HG03354 (cell line): ENCODE measurements around the gene CIDEB.

Experiments used
- ATAC-seq: cut with Tn5 transposase; IDR thresholded peaks from one replicate; pipeline ENCODE4 v1.9.1; 2021; ENCODE audit warnings: mild to moderate bottlenecking; ENCODE audit not compliant: unreplicated experiment, poor library complexity, severe bottlenecking

Gene CIDEB

DNA sequence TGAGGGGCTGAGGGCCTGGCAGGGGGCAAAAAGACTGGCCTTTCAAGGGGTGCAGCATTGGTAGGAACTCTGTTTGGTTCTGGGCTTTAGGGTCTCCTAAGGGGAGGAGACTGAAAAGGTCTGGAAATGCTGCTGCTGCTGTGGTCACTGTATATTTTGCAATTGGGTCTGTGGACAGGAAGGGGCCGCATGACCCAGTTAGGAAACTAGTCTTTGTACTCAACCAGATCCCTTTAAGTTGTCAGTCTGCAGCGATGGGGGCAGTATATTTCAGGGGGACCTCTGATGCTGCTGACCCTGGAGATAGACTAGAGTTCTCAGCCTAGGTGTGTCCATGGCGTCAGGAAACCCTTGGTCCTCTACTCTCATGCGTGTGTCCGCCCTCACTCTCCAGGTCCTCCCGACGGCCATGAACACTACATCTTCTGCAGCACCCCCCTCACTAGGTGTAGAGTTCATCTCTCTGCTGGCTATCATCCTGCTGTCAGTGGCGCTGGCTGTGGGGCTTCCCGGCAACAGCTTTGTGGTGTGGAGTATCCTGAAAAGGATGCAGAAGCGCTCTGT is 7.5 kb upstream of the CIDEB start:
- no peak for ATAC-seq

- no peak for ATAC-seq
These were observed 6.8 kb upstream of the CIDEB start for GRCh38 chr14:24314377-24315193.

GRCh38 chr14:24313913-24314312 is 6.1 kb upstream of the CIDEB start:
- no peak for ATAC-seq

DNA sequence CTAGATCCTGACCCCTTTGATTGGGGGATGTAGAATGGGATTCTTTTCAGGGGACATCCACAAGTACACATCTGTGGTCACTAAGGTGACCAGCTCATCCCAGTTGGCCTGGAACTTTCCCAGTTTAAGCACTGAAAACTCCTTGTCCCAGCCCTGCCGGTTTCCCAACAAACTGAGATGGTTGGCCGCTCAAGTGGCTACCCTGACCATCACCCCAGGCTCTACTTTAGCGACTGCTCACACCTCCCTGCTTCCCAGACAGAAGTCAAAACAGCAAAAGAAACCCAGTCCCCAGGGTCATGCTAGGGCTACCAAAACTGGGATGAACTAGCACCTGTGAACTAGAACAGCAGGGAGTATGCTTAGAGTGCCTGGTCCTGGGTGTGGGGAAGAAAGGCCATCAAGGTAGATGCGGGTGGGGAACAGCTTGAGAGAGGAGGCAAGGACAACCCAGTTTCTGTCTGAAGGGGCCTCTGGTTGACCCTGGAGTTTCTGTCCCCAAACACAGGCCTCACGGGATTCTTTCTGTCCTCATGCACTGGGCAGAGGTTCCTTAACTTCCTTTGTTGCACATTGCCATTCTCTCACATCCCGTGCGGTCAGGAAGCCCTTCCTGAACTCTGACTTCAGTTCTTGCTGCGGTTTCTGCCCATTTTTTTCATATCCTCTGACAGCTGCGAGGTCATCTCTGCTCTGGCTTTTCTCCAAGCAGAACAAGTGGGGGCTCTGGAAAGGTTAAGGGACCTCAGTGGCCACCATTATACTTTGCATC is 5.1 kb upstream of the CIDEB start:
- ATAC-seq, result no peak

DNA sequence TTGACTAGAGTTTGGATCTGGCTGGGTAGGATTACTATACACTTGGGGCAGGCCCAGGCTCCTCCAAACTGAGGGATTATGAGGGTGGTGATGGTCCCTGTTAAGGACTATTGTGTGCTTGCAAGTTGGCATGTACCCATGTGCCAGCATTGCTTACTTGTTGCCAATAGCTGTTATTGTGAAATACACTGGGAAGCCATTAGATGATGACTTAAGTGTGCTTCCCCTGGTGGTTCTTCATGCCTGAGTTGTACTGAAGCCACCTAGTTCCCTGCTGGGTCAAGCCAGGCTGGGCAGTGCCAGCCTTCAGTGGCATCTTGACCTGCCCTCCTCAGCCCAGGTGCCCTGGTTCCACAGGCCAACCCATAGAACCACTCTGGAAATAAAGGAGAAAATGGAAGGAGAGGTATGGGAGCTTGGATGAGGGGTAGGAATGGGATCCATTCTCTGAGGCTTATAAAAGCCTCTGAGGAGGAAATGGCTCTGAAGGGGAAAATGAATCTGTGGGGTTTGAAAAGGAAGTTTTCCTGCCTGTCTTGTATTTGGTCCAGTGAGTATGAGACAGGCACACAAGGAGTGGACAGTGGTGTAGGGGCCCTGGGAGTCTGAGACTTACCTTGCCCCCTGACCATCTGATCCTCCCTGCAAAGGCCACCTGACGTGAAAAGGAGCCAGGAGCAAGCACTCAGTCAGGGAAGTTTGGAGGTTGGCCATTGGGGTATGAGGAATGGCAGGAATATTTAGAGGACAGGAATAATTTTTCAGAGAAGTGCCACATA is 4.2 kb upstream of the CIDEB start:
- no peak for ATAC-seq

GRCh38 chr14:24310646-24311604 is 3.1 kb upstream of the CIDEB start, which contains the start of gene LTB4R:
Gene LTB4R, plus strand, starts transcription at chr14:24311502. Its CDS starts 4,150 bp downstream, at chr14:24315652.
- ATAC-seq, result peak; percentile 72

DNA sequence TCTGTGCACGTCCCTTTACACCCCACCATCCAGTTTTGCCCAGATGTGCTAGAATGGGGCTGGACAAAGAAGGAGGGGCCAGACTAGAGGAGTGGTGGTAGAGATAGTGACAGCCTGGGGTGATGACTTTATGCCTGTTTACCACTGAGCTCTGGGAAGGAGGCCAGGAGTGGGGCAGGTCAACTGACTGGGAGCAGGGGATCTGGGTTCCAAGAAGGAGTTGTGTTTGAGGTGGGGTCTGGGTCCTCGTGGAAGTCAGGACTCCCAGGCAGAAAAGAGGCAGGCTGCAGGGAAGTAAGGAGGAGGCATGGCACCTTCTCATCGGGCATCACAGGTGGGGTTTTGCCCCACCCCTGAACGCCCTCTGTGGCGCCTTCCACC is 2.5 kb upstream of the CIDEB start:
- ATAC-seq, result no peak

DNA sequence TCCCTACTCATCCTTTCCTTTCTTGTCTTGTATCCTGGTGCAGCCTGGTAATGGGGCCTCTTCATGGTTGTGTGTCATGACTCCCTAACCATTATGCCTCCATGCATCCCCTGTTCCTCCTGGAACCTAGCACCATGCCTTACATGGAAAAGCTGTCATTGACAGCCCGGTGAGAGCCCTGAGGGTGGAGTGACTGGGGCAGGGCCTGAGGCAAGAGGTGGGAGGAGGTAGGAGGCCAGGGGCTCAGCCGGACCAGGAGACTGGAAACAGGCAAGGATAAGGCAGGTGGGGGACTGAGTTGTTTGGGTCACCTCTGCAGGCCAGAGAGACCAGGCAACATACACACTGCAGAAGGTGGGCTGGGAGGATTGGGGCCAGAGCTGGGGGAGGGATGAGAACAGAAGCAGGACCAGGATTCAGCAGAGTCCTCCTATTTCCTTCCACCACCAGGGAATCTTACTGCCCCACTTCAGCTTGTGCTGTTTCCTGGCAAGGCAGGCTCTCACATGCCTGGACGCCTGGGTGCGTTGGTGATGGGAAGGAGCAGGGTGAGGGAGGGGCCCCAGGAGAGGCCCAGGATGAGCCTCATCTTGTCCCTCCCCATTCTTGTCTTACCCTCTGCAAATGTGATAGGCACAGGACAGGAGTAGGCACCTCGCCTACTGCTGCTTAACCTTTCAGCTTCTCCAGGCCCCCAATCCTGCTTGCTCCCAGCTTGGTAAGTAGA is 1.9 kb upstream of the CIDEB start, which contains the start of gene LTB4R2:
LTB4R2 (plus strand) TSS at position 603 of the 727 bp plus-strand sequence. CDS start 525 bp downstream, outside the sequence.
- ATAC-seq, result no peak

- no peak for ATAC-seq
These were observed 756 bp upstream of the CIDEB start for GRCh38 chr14:24308342-24309124.

GRCh38 chr14:24307156-24307574 is 612 bp downstream of the CIDEB start:
- ATAC-seq, result no peak

- no peak for ATAC-seq
These were observed 3.8 kb downstream of the CIDEB start for GRCh38 chr14:24304019-24304387.

DNA sequence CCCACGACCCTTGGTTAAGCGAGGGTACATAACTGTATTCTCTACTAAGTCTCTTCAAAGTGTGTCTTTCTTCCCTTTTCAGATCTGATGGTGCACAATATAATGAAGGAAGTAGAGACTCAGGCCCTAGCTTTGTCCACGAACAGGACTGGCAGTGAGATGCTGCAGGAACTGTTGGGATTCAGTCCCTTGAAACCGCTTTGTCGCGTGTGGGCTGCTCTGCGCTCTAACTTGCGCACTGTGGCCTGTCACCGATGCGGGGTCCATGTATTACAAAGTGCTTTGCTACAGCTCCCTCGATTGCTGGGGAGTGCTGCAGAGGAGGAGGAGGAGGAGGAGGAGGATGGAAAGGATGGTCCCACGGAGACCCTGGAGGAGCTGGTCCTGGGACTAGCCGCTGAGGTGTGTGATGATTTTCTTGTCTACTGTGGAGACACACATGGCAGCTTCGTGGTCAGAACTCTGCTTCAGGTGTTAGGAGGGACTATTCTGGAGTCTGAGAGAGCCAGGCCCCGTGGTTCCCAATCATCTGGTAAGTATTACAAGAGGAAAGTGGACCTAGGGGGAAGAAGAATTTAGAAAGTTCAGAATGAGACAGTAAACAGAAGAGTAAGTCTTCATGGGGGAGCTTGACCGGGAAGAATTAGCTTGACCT is 7.3 kb downstream of the CIDEB start:
- no peak for ATAC-seq

- peak; percentile 75 for ATAC-seq
These were observed 8.3 kb downstream of the CIDEB start, which contains the start of the genes DHRS1 and NOP9 for GRCh38 chr14:24299255-24300191. Gene DHRS1, minus strand, starts transcription at chr14:24299780. Its CDS starts 674 bp downstream, at chr14:24299106. Gene NOP9, plus strand, starts transcription at chr14:24299850. Its CDS starts 105 bp downstream, at chr14:24299955.

DNA sequence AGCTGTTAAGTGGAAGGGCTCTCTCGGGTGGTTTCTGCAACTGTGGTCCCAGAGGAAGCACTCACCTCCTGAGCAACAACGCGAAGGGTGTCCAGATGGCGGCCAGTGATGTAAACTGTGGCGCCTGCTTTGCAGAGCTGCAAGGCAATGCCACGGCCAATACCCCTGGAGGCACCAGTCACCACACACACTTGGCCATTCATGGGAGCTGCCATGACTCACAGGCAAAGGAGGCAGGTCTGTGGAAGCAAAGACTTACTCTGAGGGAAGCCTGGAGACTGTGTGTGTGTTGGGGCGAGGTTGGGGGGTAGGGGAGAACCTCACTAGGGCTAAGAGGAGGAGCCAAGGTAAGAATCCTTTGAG is 8.9 kb downstream of the CIDEB start:
- peak; percentile 12 for ATAC-seq

- ATAC-seq, result peak; percentile 27
These were observed 10.4 kb downstream of the CIDEB start for GRCh38 chr14:24297190-24297964.
